Measurements from ENCODE around the gene CYTH1.

CYTH1 gene

DNA sequence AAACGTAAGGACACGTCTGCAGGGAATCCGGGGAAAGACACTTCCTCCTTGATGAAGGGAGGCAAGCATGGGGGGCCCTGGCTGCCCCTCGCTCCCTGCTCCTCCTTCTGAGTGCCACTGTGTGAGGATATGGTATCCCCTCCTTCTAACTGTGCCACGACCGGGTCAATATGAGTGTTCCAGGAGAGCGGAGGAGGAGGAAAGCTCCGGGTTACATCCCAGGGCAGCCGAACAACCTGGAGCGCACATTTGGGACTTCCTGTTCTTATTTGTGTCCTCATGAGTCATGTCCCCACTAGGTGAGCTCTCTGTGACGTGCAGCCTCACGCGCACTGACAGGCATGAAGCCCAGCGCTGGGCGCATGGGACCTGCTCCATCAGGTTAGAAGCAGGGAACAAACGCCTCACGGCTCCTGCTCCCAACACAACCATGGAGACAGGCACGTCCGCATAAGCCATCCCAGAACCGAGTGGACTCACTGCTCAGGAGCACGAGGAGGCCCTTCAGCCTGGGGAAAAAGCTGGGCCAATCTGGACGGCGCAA lies 112.0 kb downstream of the CYTH1 start:
- DNase-seq (ENCODE audit: low read depth): no peak

DNA sequence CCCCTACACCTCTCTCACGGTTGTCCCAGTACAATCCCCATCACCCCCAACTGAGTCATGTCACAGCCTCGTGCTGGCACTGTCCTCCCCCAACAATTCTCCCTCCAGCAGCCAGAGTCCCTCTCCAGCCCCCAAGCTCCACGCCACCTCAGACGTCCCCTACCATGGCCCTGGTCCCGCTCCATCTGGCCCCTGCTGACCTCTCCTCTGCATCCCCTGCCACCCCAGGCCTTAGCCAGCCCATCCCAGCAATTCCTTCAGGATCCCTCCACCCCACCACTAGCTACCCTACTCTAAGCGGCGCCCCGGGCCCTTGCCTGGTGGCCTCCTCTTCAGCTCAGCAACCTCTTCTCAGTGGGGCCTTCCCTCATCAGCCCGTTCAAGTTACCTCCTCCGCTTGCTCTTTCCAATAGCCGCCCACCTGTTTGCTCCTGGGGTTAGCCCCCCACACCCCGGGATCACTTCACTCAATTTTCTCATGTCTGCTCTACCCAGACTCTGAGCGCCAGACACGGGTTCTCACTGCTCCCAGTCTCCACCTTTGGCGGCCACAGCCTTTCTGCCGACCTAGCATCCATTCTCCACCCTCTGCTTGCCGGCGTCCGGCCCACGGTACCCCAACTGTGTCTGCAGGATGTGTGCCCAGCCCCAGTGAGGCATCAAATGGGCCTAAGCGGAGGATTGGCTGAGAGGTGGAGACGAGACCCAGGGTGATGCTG lies 112.7 kb downstream of the CYTH1 start:
- no peak for DNase-seq (ENCODE audit: low read depth)

DNA sequence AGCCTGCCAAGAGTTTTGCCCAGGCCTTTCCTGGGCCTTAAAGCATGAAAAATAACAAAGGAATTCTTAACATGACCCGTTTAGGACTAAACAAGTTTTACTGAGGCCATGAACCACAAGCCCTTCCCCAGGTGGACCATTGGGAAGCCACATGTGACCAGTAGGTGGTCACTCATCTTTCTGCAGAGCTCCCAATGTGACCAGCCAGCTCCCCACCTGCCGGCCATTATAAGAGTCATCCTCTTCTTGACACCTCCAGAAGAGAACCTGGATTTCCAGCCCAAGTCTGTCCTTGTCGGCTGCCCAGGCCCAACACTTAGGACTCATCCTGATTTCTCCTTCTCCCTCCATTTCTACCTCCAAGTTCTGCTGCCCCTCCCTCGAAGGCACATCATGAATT lies 113.2 kb downstream of the CYTH1 start:
- DNase-seq (ENCODE audit: low read depth): no peak

DNA sequence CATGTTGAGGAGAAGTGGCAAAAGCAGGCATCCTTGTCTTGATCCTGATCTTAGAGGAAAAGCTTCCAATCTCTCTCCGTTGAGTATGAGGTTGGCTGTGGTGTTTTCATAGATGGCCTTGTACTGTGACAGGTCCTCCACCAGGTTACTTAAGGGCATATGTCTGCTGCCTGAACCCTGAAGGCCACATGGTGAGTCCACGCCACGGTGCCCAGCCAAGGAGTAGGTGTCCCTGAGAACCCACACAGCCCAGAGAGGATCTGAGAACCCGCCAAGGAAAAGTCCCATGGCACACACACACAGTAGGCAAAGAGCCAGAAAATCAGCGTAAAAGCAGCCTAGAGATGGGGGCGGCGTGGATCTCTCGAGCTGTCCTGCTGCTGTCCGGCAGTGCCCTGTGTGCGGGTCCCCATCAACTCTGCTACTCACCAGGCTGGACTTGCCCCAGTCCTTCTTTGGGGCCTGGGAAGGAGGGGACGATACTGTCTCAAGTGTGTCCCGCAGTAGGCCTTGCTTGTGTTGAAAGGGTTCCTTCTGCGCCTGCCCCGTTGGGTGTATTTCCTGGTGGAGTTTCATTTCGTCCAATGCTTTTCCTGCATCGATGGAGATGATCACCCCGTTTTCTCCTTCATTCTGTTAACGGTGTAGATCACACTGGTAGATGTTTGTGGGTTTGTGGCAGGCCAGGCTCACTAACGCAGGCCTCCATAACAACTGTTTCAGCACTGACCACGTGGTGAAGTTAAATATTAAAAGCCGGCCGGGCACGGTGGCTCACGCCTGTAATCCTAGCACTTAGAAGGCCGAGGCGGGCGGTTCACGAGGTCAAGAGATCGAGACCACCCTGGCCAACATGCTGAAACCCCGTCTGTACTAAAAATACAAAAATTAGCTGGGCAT lies 114.1 kb downstream of the CYTH1 start:
- DNase-seq (ENCODE audit: low read depth): no peak

DNA sequence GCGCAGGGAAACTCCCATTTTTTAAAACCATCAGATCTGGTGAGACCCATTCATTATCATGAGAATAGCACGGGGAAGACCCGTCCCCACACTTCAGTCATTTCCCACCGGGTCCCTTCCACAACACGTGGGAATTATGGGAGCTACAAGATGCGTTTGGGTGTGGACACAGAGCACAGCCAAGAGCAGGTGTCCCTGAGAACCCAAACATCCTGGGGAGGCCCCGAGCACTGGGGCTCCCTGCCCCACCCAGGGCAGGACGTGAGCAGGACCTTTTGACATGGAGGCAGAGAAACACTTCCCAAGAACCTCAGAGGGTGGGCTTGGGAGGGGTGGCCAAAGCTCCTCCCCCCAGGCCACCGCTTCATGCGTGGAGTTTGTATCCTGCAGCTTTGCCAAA lies 115.0 kb downstream of the CYTH1 start:
- no peak for DNase-seq (ENCODE audit: low read depth)

DNA sequence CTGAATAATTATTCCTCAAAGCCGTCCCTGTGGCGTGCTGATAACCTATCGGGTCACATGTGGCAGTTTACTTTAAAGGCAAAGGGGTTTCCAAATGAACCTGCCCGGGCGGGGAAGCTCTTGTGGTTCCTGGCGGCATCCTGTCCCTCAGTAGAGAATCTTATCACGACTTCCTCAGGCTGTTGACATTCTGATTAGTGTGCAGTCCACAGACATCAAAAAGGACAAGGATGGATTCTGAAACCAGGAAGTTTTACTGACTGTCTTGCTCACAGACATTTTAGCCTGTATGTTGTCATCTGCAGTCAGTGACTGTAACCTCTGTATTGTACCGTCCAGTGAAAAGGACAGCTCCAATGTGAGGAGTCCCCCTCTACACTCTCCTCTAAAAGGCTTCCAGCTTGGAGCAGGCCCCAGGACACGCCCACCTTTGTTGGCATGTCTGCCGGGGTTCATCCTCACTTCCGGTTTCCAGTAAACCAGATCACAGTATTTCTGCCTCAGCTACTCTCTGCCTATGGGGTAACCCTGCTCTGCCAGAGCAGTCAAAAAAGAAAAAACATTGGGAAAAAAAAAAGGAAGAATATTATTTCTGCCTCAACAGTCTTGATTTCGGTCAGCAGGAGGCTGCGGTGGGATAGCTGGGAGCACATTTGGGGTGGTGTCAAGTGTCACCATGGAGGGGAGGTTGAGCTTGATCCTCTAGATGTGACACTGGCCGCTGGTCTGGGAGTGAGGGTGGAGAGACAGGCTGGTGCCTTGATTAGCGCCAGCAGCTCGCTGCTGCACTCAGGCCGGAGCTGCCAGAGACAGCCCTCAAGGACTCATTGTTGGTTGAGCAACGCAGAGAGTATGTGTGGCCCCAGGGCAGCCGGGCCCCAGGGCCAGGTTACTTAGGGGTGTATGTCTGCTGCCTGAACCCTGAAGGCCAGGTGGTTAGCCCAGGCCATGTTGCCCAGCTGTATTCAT lies 115.8 kb downstream of the CYTH1 start:
- DNase-seq (ENCODE audit: low read depth): no peak

DNA sequence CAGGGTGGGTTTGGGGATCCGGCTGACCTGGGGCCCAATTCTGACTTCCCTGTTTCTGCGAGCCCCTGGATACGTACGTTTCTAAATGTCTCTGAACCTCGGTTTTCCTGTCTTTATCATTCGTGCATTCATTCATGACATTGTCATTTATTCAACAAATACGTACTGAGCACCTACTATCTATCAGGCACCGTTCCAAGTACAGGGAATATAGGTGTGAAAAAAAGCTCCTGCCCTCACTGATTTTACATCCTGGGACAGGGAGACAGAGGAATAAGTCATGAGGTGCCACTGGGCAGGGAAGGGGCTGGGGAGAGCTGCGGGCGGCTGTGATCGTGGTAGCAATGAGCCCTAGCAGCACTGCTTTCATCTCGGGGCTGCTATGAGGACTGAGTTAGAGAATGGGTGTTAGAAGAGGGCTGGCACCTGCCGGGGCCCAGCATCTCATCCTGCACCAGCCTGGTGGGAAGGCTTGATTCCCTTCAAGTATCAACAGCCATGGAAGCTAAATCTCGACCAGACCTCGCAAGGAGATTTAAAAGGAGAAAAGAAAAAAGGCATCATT lies 116.6 kb downstream of the CYTH1 start:
- no peak for DNase-seq (ENCODE audit: low read depth)

DNA sequence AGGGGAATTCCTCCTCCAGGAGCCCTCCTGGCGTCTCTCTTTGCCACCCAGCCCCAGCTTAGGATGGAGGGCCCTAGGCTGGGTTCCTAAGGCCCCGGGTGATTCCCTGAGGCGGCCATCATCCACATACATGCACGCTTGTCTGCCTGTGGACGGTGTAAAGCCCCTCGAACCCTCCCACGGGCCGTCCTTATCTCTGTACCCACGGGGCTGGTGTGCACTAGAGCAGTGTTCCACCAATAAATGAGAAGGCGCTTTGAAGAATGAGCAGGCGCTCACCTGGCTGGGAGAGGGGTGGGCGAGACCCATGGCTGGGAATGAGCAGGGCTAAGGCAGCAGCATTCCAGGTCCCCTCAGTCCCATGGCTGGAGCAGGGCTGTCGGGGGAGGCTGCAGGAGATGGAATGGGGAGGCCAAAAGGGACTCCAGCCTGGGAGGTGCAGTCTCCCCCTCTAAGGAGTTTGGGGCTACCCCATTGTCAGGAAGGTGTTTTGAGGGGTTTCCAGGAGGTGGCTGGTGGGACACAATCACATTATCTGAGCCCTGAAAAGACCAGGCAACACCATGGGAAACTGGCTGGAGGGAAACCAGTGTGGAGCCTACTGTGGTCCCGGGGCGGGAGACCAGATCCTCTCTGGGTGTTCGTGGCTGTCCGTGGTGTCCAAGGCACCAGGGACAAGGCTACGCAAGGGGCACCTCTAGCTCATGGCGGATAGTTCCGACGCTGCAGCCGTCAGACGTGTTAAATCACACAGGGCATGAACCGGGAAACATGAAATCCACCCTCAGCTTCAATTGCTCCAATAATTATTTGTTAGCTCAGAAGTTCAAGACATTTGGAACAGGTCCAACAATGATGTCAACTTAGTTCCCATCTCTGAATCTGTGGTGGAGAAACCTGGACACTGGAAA lies 117.3 kb downstream of the CYTH1 start:
- DNase-seq (ENCODE audit: low read depth): no peak

DNA sequence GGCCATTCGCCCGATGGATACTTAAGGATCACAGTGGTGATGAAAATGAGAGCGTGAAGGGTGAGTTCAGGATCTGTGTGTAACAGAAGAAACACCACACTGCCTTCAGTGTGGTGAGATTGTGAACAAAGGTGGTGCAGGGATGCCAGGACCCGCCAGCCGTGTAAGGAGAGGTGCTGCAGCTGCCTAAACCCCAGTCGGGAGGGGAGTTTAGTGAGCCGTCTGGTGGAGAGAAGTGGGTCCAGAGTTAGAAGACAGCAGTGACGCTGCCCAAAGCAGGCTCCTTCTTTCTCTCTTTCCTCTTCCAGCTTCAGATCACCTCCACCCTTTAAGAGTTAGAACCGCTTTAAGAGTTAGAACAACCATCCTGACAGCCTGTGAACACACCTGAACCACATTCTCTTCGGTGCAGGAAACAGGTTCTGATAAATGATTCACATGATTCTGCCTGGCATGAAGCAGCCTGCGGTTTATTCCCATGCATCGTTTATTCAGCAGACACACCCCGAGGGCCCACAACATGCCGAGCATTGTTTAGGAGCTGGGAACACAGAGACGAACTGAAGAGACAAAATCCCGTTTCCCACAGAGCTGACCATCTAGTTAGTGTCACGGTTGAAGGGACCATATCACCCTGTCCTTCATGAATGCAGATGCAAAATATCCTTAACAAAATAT lies 120.8 kb downstream of the CYTH1 start:
- DNase-seq (ENCODE audit: low read depth): no peak

DNA sequence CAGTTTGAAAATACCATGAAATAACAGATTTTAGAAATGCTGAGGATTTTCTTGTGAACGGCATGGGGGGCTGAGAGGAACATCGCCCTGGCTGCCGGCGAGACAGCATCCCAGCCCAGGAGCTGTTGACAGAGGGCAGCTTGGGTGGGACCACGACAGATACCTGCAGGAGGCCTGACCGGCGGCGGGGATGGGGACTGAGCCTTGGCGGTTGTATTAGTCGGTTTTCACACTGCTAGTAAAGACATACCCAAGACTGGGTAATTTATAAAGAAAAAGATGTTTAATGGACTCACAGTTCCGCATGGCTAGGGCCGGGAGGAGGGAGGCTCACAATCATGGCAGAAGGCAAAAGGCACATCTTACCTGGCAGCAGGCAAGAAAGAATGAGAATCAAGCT lies 122.5 kb downstream of the CYTH1 start:
- no peak for DNase-seq (ENCODE audit: low read depth)

DNA sequence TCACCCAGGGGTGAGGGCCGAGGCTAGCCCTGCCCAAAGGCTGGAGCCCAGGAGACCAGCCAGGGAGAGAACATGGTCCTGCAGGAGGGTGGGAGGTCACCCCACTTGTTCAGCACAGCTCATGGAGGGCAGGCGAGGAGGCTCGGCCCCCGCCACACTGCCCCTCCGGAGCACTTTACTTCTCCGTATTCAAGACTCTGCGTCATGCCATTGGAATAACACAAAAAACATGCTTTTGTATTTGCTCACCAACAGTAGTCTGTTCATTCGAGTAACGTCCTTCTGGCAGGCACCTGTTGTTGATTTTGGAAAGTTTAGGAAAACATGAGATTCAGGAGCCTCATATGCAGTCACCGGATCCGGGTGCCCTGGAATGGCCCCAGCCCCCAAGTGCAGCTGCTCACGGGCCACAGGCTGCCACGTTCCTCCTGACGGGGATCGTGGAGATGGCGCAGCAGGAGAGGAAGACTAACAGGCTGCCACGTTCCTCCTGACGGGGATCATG lies 123.7 kb downstream of the CYTH1 start:
- no peak for DNase-seq (ENCODE audit: low read depth)

DNA sequence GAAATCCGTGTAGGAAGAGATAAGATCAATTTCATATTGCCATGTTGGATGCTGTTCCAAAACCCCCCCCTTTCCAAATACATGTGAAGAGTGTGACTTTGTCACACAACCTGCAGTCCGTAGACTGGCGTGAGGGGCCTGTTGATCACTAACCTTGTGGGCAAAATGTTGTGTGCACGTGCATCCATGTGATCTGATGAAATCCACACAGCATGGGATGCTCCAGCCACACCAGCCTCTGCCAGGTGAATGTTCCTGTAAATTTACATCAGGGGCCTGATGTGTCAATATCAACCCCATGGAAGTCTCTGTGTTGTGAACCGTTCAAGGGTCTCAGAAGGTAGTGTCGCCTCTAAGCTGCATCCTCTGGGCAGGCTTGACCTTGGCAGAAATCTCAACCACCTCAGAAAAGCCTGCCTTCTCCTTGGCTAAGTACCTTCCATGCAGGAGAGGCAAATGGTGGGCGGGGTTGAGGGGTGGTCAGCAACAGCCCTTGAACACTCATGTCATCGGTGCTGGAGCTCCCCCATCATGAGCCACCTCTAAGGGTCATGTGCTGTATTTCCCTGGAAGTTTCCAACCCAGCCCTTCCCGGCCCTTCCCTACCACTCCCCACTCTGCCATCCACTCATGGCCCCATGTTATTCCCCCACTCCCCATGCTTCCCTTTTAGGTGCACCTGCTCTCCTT lies 126.7 kb downstream of the CYTH1 start:
- no peak for DNase-seq (ENCODE audit: low read depth)

DNA sequence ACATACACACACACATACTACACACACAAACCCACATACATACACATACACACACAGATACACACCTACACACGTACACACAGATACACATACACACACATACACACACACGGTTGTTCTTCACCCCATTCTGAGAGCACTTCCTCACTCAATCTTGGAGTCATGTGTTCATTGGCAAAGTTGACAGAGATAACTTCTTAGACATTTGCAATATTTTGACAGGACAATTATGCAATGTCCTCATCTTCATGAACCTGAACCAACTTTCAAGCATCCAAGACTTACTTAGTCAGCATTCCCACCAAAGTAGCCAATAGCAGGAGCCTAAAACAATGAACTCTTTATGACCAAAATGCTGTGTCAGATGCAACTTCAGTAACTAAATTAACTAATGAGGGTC lies 127.7 kb downstream of the CYTH1 start:
- no peak for DNase-seq (ENCODE audit: low read depth)

DNA sequence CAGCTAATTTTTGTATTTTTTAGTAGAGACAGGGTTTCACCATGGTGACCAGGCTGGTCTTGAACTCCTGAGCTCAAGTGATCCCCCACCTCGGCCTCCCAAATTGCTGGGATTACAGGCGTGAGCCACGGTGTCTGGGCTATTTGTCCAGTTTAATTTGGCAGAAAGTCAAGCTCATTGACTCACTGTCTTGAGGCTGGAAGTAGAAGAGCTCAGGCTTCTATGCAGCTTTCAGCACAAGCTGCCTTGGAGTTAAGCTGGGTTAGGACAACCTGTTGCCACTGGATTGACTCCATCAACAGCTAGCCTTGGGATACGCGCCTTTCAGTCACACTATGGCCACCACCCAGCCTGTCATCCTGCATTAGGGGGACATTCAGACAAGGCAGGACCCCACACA lies 128.7 kb downstream of the CYTH1 start:
- peak; percentile 22 for DNase-seq (ENCODE audit: low read depth)

DNA sequence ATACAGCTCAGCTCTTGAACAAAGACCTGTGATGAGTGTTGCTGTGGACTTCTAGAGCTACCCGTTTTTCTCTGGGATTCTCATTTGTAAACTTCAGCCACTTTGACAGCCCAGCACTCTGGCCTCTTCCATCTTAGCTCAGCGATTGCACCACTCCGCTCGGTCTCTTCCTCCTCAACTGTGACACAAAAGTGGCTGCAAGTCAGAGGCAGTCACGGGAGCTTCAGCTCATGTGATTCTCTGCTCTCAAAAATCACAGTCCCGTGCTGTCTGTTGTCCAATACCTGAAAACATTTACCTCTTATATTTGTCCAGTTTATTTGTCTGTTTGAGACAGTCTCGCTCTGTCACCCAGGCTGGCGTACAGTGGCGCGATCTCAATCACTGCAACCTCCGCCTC lies 129.2 kb downstream of the CYTH1 start:
- no peak for DNase-seq (ENCODE audit: low read depth)

DNA sequence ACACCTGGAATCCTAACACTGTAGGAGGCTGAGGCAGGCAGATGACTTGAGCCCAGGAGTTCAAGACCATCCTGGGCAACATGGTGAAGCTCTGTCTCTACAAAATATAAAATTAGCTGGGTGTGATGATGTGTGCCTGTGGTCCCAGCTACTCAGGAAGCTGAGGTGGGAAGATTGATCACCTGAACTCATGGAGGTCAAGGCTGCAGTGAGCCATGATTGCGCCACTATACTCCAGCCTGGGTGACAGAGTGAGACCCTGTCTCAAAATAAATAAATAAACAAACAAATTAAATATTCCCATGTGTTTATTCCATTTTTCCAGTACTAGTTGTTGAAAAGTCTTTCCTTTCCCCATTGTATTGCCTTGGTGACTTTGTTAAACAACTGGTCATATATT lies 130.0 kb downstream of the CYTH1 start:
- DNase-seq (ENCODE audit: low read depth): no peak

DNA sequence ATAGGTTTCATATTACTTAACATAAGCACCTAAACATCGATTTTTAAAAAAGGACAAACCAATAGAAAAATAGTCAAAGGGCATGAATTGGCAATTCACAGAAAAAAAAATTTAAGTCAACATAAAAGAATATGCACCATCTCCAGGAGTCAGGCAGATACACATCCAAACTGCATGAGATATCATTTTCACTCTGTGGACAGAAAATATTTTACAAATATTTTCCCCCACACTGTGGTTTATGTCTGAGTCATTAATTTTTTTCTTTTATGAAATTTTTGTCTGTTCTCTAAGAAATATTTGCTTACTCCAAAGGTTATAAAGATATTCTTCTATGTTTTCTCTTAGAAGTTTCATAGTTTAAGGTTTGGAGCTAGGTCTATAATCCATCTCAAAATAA lies 130.5 kb downstream of the CYTH1 start:
- DNase-seq (ENCODE audit: low read depth): no peak

DNA sequence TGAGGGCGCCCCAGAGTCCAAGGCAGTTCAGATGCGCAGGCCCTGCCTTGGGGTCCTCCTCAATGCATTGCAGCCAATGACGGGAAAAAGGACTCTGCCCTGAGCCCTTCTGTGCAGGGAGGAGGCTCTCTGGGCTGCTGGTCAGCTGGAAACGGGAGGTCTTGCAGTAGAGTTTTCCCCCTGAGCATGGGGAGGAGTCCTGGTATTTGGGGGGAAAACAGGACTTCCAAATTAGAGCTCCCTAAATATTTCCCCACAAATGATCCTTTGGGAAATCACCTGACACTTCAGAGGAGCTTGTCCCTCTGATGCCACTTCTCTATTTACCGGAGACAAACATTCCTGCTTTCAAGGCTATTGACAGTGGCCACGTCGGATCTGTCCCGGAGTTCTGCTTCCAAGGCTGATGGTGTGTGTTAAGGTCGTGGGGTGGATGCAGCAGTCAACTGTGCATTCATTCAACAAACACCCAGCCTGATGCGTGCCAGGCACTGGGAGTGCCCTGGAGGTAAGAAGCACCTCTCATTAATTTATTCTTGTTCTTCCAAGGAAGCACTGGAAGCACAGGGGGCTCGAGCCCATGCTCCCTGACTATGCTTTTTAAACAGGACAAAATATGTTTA lies 131.9 kb downstream of the CYTH1 start:
- DNase-seq (ENCODE audit: low read depth): no peak

DNA sequence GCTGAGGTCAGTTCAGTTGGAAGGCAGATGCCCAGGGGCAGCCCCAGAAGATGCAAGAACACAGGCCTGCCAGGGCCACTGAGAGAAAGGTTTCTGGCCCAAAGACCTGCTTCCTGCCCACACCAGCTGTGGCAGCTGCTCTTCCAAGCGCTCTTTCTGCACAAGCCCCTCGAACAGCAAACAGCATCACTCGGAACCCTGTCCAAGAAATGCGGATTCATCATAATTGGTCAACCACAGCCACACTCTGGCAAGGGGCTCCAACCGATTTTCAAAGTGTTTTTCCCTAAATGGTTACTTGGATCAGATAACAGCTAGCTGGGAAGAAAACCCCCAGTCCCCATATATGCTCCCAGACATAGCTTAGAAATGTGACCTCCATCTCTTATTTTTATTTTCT lies 133.8 kb downstream of the CYTH1 start:
- DNase-seq (ENCODE audit: low read depth): no peak
